ENCODE results near the gene GNGT2.

GNGT2 gene

DNA sequence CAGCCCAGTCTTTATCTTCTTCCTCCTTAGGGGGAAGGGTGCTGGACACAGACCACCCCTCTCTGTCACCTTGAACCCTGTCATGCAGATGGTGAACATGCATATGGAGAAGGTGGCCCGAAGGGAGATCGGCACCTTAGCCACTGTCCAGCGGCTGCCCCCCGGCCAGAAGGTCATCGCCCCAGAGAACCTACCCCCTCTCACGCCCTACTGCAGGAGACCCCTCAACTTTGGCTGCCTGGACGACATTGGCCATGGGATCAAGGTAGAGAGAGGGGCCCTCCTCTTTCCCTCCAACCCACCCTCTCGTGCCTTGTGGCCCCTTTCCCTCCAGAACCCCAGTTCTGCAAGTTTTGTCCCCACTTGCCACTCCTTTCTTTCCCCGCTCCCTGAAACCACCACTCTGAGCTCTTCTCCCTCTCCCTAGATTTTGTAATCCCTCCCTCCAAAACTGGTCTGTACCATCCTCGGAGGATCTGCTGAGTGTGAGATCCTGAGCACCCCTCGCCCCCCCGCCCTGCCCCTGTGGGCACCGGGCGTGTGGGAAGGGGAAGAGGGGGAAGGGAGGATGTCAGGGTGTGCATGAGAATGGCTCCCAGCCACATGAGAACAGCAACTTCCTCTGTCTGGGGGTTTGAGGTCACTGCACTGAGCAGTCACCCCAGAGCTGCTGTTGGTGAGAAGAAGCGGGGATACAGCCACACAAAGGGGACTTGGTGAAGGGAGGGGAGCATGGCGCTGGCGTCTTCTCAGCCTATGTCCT lies 7.5 kb upstream of the GNGT2 start:
- H3K36me3 ChIP-seq (ENCODE audit: control insufficient read depth, insufficient read depth, low read length), result no peaks in the 10 kb centered on the region
- no peak overlapping the region for H2AFZ ChIP-seq
- no peak overlapping the region for H3K4me3 ChIP-seq (ENCODE audit: low read depth, low read length)
- no peak overlapping the region for H3K27ac ChIP-seq
- no peaks in the 10 kb centered on the region for H3K79me2 ChIP-seq
- H3K4me2 ChIP-seq (ENCODE audit: low read length), result no peak overlapping the region
- H3K9me3 ChIP-seq (ENCODE audit: control insufficient read depth, low read length), result no peaks in the 10 kb centered on the region
- TF ChIP-seq, protein P1, sequence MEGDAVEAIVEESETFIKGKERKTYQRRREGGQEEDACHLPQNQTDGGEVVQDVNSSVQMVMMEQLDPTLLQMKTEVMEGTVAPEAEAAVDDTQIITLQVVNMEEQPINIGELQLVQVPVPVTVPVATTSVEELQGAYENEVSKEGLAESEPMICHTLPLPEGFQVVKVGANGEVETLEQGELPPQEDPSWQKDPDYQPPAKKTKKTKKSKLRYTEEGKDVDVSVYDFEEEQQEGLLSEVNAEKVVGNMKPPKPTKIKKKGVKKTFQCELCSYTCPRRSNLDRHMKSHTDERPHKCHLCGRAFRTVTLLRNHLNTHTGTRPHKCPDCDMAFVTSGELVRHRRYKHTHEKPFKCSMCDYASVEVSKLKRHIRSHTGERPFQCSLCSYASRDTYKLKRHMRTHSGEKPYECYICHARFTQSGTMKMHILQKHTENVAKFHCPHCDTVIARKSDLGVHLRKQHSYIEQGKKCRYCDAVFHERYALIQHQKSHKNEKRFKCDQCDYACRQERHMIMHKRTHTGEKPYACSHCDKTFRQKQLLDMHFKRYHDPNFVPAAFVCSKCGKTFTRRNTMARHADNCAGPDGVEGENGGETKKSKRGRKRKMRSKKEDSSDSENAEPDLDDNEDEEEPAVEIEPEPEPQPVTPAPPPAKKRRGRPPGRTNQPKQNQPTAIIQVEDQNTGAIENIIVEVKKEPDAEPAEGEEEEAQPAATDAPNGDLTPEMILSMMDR (IDR thresholded peaks at IDR 0.05), result no peak
- H3K4me1 ChIP-seq, result no peaks in the 10 kb centered on the region
- no peak overlapping the region for H3K9ac ChIP-seq
- H3K27me3 ChIP-seq (ENCODE audit: control insufficient read depth, insufficient read depth, low read length), result no peaks in the 10 kb centered on the region

DNA sequence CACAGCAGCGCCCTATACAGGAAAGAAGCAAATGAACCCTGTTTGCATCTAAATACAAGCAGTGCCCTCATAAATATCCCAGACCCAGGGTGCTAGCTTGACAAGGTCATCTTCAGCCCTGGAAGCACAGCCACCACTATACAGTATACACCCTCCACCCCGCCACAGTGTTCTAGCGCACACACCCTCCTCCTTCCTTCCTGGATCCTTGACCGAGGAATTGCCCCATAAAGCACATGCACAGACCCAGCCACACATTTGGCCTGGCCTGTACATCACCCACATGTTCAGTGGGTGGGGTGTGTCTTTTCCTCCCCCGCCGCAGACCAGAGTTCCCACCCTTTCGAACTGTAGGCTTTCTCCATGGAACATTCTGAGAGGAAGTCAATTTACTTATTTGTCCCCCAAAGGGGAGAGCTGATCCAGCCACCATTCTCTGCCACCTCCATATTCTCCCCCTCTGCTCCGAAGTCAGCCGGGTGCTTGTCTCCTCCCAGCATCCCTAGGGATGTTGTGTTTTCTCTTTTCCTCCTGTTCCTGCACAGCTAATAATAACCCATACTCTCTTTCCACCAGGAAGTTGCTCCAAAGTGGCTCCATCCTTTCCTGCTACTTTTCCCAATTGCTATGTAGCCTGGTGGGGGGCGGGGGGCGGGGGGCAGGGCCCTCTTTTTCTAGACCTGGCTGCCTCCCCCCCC lies 6.7 kb upstream of the GNGT2 start:
- H3K9me3 ChIP-seq (ENCODE audit: control insufficient read depth, low read length), result no peaks in the 10 kb centered on the region
- no peak overlapping the region for H3K4me3 ChIP-seq (ENCODE audit: low read depth, low read length)
- no peaks in the 10 kb centered on the region for H3K79me2 ChIP-seq
- no peak overlapping the region for H2AFZ ChIP-seq
- no peaks in the 10 kb centered on the region for H3K27me3 ChIP-seq (ENCODE audit: control insufficient read depth, insufficient read depth, low read length)
- H3K27ac ChIP-seq, result peak overlapping the region; percentile 29
- H3K9ac ChIP-seq, result no peak overlapping the region
- H3K4me2 ChIP-seq (ENCODE audit: low read length), result no peak overlapping the region
- no peaks in the 10 kb centered on the region for H3K4me1 ChIP-seq
- TF ChIP-seq, protein P1 (IDR thresholded peaks at IDR 0.05), result no peak
- no peaks in the 10 kb centered on the region for H3K36me3 ChIP-seq (ENCODE audit: control insufficient read depth, insufficient read depth, low read length)

DNA sequence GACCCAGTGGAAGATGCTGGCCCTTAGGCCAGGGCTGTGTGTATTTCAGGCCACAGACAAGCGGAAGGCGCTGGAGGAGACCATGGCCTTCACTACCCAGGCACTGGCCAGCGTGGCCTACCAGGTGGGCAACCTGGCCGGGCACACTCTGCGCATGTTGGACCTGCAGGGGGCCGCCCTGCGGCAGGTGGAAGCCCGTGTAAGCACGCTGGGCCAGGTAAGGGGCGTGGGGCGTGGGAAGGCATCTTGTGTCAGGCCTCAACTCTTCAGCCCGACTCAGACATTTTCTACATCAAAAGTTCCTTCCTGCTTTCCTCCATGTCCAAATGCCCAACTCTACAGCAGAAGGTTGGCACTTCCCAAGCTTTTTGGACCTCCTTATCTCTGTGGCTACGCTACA lies 6.1 kb upstream of the GNGT2 start:
- Histone ChIP-seq H3K27ac (peak overlapping the region; percentile 29), H3K4me3 (ENCODE audit: low read depth, low read length) (no peak overlapping the region), H3K4me2 (ENCODE audit: low read length) (no peak overlapping the region), H2AFZ (no peak overlapping the region), H3K27me3 (ENCODE audit: control insufficient read depth, insufficient read depth, low read length) (no peaks in the 10 kb centered on the region), H3K36me3 (ENCODE audit: control insufficient read depth, insufficient read depth, low read length) (no peaks in the 10 kb centered on the region), H3K9me3 (ENCODE audit: control insufficient read depth, low read length) (no peaks in the 10 kb centered on the region), H3K4me1 (no peaks in the 10 kb centered on the region), H3K9ac (no peak overlapping the region), H3K79me2 (no peaks in the 10 kb centered on the region)
- TF ChIP-seq, protein P1 (IDR thresholded peaks at IDR 0.05), result no peak

DNA sequence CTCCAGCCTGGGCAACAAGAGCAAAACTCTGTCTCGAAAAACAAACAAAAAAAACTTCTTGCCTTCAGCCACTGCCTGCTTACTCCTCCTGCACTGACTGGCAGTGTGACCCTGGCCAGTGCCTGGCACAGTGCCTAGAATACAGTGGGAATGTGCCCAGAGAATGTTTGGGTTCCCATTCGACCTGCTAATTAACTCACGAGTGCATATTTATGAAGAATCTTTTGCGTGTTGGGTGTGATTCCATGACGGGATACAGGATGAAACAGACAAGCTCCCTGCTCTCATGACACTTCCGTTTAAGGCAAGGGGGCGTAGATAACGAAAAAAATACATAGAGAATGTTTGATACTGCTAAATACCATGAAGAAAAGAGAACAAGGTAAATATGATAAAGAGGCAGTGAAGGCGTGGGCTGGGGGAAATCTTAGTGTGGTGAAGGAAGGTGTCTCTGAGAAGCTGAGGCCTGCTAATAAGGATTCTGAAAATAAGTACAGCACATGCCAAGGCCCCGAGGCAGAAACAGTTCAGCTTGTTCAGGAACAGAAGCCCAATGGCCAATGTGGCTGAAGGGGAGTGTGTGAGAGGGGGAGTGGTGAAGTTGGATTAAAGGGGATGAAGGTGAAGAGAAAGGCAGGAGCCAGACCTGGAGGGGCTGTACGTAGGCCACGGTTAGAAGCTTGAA lies 4.4 kb upstream of the GNGT2 start:
- no peaks in the 10 kb centered on the region for H3K27me3 ChIP-seq (ENCODE audit: control insufficient read depth, insufficient read depth, low read length)
- H3K9me3 ChIP-seq (ENCODE audit: control insufficient read depth, low read length), result no peaks in the 10 kb centered on the region
- no peak overlapping the region for H2AFZ ChIP-seq
- TF ChIP-seq, protein P1 (IDR thresholded peaks at IDR 0.05), result no peak
- peak overlapping the region; percentile 16 for H3K27ac ChIP-seq
- no peak overlapping the region for H3K4me3 ChIP-seq (ENCODE audit: low read depth, low read length)
- no peaks in the 10 kb centered on the region for H3K4me1 ChIP-seq
- no peak overlapping the region for H3K9ac ChIP-seq
- H3K79me2 ChIP-seq, result no peaks in the 10 kb centered on the region
- H3K36me3 ChIP-seq (ENCODE audit: control insufficient read depth, insufficient read depth, low read length), result no peaks in the 10 kb centered on the region
- no peak overlapping the region for H3K4me2 ChIP-seq (ENCODE audit: low read length)
